DND-41 (cell line): ENCODE results near the gene HACD4.

Experiments
- CTCF ChIP-seq: IDR thresholded peaks from 2 replicates; pipeline ENCODE4 v1.5.1; 2012; ENCODE audit warnings: borderline replicate concordance, low read length, moderate library complexity, mild to moderate bottlenecking; ENCODE audit not compliant: poor library complexity, severe bottlenecking; ENCODE audit errors: extremely low read depth
- EZH2 ChIP-seq: IDR thresholded peaks from 3 replicates; pipeline ENCODE4 v1.6.1; 2012; ENCODE audit warnings: borderline replicate concordance, low read depth, mild to moderate bottlenecking, moderate library complexity, low read length, inconsistent platforms; ENCODE audit not compliant: severe bottlenecking

GRCh38 chr9:21043841-21044240 is 12.4 kb upstream of the HACD4 start:
- TF ChIP-seq CTCF (no peak), EZH2 (no peak)
